NCI-H446 treated with DMSO at 0.1 percent for 48 hours (cell line): Measurements from ENCODE around the gene FSTL1.
"Not testable (repeated sequence)": the region's sequence is repeated elsewhere in the genome, so short reads cannot be mapped to it uniquely, and the experiment has no call there.

Experiments
- DNase-seq: peaks from one replicate; lab custom pipeline; 2025; lab: John Stamatoyannopoulos, UW

The FSTL1 gene

DNA sequence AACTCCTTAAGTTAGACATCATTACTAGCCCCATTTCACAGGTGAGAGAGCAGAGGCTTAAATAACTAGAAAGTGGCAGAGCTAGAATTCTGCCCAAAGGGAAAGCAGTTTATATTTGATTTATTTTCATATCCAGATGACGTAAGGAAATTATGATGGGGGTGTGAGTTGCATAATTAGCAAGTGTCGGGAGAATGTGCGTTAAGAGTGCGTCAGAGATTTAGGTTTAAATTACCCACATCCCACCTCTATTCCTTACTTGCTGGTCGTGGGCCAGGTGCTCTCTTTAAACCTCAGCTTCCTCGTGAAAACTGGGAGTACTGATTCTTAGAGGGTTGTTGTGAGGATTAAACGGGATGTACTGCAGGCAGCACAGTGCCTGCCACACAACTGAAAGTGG is 32.3 kb downstream of the FSTL1 start:
- DNase-seq = no peak

GRCh38 chr3:120417272-120417911 is 33.4 kb downstream of the FSTL1 start:
- peak; percentile 98 for DNase-seq

GRCh38 chr3:120416868-120417267 is 33.9 kb downstream of the FSTL1 start:
- DNase-seq = no peak

DNA sequence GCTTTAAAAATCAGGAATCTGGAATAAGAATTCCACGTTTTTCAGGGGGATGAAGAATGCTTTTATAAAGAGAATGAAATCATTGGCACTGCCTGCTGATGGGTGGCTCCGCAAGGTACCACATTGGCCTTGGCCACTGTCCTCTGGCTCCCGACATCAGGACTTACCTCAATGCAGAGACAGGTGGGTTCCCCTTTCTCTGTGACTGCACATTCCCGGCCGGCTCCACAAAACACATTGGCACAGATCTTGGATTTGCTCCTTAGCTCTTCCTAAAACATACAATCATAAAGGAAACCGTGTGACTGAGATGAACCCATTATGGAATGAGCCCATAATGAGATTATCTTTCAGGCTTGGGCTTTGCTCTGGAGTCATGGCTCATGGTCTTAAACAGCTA is 35.0 kb downstream of the FSTL1 start:
- no peak for DNase-seq

DNA sequence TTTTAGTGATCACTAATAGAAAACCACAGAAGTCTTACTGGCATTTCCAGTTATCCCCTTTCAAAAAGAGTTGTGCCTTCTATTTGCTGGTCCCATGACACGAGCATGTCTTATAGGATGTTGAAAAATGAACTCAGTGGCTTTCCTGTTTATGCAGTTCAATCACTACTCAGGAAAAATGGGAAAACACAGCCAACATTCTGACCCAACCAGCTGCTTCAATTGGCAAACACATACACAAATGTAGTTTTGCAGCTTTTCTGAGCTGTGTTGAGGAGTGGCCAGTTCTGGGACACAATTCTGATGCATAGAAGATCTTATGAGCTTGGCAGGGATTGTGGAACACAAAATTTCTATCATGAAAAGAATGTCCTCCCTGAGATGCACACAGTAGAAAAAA is 40.3 kb downstream of the FSTL1 start:
- no peak for DNase-seq

DNA sequence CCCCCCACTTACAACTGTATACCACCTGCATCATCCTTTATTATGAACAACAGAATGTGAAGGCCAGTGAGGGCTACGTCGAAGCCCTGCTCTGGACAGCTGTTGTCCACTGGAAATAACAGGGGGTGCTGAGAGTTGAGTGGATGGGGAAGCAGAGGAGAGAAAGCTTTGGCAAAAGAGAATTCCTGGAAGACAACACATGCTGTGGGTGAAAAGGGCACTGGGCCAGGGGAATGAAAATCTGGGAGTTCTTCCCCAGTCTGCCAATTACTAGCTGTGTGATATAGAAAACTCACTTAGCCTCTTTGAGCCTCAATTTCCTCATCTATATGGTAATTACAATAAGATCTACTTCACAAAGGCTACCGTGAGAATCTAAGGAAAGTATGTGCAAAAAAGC is 40.7 kb downstream of the FSTL1 start:
- no peak for DNase-seq

- no peak for DNase-seq
Observed at GRCh38 chr3:120407508-120408287, 43.1 kb downstream of the FSTL1 start.

DNA sequence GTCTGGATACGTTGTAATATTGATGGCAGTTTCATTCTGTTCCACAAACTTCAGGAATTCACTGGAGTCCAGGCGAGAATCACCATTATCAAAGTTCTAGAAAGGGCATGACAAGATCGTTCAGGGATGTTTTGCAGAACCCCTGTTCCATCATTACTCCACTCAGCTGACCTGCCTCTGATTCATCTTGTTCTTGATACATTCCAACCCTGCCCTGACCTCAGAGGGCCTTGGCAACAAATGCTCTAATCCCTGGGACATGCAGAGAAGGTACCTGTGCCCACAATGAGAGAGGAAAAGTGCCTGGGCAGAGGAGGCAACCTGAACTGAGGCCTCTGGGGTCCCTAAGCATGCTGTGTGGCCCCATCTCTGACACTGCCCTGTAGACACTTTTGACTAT is 45.9 kb downstream of the FSTL1 start:
- DNase-seq = no peak

GRCh38 chr3:120402257-120402656 is 48.5 kb downstream of the FSTL1 start:
- DNase-seq = no peak

GRCh38 chr3:120399372-120399771 is 51.4 kb downstream of the FSTL1 start:
- DNase-seq = no peak

DNA sequence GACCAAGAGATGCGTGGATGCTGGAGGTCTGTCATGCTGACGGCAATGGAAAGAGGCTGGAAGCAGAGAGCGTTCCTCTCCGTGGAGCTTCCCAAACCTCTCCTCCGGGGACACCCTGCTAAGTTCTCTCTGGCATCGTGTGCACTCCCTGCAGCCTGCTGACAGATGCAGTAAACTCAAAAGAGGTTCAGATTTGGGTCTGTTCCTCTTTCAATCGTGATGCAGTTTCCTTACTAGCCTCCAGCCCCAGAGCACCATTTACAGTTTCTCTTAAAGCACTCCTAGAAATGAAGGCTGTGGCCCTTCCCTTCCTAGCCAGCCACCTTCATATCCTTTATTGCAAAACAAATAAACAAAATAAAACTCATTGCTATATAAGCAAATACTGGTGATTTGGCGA is 54.3 kb downstream of the FSTL1 start:
- DNase-seq = no peak

GRCh38 chr3:120394347-120394746 is 56.4 kb downstream of the FSTL1 start:
- DNase-seq = no peak

- DNase-seq = no peak
Observed at GRCh38 chr3:120393761-120394160, 57.0 kb downstream of the FSTL1 start.

DNA sequence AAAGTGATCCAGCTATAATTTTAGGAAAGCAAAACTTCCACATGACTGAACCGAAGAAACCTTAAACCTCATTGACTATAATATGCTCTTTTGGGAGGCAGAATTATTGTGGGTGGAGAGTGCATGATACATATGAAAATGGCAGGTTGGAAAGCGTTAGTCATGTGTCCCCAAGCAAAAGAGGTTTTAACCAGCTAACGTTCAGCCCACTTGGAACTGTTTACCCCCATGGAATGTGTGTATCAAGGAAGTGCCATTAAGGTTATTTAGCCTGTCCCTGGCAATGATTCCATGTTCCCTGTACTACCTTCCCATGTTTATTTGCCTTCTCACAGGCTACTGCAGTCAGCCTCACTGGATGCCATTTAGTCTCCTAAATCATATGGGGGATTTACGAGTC is 57.5 kb downstream of the FSTL1 start:
- no peak for DNase-seq

GRCh38 chr3:120382941-120383447 is 67.8 kb downstream of the FSTL1 start:
- no peak for DNase-seq

DNA sequence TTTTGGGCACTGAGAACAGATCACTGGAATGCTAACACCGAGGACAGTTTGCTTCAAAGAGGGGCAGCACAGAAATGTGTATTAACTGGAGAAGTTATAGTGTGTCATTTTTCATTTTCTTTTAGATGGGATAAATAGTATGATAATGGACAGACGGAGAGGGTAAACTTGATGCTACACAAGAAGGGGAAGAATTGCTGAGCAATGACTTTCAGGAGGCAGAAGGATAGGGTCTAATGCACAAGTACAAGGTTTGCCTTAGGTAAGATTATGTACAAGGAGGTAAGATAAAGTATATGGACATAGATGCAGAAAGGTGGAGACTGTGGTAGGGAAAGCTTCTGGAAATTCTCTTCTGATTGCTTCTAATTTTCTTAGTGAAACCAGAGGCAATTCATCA is 69.3 kb downstream of the FSTL1 start:
- no peak for DNase-seq

GRCh38 chr3:120377948-120378347 is 72.8 kb downstream of the FSTL1 start:
- not testable (repeated sequence) for DNase-seq

- DNase-seq = no peak
Observed at GRCh38 chr3:120370463-120370862, 80.3 kb downstream of the FSTL1 start.

DNA sequence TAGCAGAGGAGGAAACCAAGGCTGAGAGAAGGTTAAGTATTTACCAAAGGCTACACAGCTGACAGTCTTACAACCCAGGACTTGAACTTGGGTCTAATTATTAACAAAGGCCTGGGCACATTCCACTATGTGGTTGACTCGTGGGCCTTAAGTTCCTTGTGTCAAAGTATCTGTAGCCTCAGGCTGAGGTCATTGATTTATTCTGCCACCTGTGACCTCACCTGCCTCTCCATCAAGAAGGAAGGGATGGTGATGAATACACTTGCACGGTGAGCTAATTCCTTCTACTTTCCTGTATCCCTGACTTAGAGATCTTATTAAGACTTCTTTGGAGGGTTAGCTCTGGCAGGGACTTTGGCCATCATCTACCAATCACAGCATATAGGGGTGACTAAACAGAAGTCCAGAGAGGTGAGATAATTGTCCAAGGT is 81.7 kb downstream of the FSTL1 start:
- no peak for DNase-seq

DNA sequence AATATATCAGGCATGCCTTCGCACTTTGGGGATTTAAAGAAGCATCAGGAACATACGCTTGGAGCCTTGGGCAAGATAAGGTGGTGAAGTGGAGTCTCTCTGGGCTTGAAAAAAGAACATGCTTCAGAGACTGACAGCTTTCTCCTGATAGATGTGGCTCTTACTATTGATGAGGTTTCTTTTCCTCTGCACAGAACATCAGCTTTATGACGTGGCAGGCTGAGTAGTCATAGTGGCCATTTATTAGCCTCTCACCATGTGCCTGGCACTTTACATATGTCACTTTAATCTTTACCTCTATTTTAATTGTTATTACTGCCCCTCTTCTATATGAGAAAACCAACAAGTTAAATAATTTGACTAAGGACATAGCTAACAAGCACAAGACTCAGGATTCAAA is 82.6 kb downstream of the FSTL1 start:
- DNase-seq = no peak

DNA sequence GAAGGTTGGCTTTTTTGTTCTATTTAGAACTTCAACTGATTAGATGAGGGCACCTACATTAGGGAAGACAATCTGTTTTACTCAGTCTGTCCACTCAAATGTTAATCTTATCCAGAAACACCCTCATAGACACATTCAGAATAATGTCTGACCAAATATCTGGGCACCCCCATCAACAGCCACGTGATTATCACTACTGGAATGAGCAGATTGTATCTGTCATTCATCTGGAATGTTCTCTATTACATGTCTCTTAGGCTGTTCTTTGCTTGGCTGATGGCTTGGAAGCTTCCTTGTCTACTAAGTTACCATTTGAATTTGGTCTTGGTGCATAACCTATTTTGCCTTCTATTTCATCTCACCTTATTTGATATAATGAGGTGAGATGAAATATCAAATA is 86.0 kb downstream of the FSTL1 start:
- DNase-seq = no peak

DNA sequence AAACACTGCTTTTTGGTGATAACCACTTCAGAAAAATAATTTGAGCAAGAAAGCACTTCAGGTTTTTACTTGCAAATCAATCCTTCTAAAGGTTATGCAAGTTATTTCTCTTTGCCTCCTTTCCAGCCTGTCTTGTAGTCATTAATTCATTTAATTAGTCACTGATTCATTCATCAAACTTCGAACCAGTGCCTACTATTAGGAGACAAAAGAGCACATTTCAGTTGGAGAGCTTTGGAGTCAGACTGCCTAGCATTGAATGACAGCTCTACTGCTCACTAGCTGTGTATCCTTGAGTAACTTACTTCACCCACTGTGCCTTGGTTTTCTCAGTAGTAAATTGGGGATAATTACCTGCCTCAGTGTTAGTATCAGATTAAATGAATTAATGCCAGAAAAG is 86.7 kb downstream of the FSTL1 start:
- DNase-seq = no peak

DNA sequence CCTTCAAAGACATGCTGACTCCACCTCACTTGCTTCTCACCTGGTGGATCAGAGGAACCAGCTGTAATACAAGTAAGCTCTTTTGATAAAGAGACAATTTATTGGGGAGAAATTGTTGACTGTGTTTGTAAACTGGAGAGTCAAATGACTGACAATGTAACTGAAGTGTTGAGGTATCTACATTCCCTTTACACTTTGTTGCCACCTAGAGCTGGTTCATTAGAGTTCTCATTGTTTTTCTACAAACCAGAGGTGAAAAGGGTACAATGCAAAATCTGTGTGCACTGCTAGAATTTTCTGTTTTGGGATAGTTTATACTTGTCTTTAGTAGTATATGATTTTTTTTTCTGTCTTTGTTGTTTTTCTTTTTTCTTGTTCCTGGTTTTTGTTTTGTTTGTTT is 93.0 kb downstream of the FSTL1 start:
- no peak for DNase-seq

- DNase-seq = no peak
Observed at GRCh38 chr3:120355486-120355885, 95.3 kb downstream of the FSTL1 start.
